GM23338 (cell line): ENCODE measurements around the gene YPEL1.

Experiments
- EZH2phosphoT487 ChIP-seq: fragments of 200-600 bp; sonication (generic); IDR thresholded peaks from one replicate; pipeline ENCODE4 v1.8.1; 2018; ENCODE audit warnings: antibody characterized with exemption; ENCODE audit not compliant: unreplicated experiment
- TF ChIP-seq, protein P1 (sequence below), 2 experiments: fragments of 200-600 bp in 1 of 2; sonication (generic) in 1 of 2; conservative IDR thresholded peaks; 2 replicates each; pipeline versions ENCODE4 v1.5.1 to v1.6.1; 2016 to 2017; ENCODE audit warnings: antibody characterized with exemption in 2 of 2, low read depth in 2 of 2, mild to moderate bottlenecking in 2 of 2, moderate library complexity in 1 of 2

- no peak for TF ChIP-seq EZH2phosphoT487
- TF ChIP-seq, protein P1, sequence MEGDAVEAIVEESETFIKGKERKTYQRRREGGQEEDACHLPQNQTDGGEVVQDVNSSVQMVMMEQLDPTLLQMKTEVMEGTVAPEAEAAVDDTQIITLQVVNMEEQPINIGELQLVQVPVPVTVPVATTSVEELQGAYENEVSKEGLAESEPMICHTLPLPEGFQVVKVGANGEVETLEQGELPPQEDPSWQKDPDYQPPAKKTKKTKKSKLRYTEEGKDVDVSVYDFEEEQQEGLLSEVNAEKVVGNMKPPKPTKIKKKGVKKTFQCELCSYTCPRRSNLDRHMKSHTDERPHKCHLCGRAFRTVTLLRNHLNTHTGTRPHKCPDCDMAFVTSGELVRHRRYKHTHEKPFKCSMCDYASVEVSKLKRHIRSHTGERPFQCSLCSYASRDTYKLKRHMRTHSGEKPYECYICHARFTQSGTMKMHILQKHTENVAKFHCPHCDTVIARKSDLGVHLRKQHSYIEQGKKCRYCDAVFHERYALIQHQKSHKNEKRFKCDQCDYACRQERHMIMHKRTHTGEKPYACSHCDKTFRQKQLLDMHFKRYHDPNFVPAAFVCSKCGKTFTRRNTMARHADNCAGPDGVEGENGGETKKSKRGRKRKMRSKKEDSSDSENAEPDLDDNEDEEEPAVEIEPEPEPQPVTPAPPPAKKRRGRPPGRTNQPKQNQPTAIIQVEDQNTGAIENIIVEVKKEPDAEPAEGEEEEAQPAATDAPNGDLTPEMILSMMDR (conservative IDR thresholded peaks at IDR 0.05; ENCODE audit: low read depth in 2 of 2), result no peak
These were observed 43.2 kb upstream of the YPEL1 start for GRCh38 chr22:21778705-21779363.
